Activated naive CD4-positive, alpha-beta T cell treated with anti-CD3 and anti-CD28 coated beads, Interleukin-2, amount 50 U/mL, for 16 hours (primary cell): ENCODE measurements around the gene PITX3.

Experiments
- DNase-seq: peaks from one replicate; pipeline ENCODE4 v3.0.0-alpha.2; 2020

PITX3 gene

GRCh38 chr10:102241444-102242117 is at the start of gene PITX3:
Gene PITX3 (minus strand): TSS chr10:102241512. CDS start chr10:102232080, 9,432 bp downstream.
- DNase-seq: peak; percentile 91

GRCh38 chr10:102289840-102290239 is 48.5 kb upstream of the PITX3 start:
- no peak for DNase-seq

GRCh38 chr10:102289356-102289755 is 48.0 kb upstream of the PITX3 start:
- DNase-seq: no peak

- DNase-seq: no peak
Observed at GRCh38 chr10:102287991-102288390, 46.7 kb upstream of the PITX3 start.

DNA sequence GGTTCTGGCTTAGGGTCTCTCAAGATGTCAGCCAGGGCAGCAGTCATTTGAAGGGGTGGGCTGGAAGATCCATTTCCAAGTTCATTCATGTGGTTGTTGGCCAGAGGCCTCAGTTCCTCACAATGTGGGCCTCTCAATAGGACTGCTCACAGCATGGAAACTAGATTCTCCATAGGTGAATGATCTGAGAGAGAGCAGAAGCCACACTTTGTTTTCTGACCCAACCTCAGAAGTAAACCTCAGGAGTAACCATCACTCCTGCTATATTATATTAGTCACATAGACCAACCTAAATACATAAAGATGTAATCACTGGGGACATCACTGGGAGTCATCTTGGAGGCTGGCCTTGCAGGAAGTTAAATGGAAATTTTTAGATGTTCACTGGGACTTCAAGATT is 46.2 kb upstream of the PITX3 start:
- no peak for DNase-seq

DNA sequence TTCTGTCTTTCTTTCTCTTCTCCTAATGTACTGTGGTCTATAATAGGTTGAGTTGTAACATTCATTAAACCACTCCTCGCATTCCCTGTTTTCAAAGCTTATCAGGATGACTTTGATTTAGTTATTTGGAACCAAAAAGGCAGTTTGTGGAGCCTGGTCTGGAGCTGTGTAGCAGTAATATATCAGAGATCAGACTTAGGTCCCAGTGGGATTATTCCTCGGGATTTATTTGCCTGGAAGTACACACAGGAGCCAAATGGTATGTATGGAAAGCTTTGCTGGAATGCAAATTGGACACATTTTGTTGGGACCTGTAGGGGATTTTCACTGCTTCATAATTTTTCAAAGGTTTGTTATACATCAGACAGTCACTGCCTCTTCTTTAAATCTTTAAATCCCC is 44.9 kb upstream of the PITX3 start:
- no peak for DNase-seq

DNA sequence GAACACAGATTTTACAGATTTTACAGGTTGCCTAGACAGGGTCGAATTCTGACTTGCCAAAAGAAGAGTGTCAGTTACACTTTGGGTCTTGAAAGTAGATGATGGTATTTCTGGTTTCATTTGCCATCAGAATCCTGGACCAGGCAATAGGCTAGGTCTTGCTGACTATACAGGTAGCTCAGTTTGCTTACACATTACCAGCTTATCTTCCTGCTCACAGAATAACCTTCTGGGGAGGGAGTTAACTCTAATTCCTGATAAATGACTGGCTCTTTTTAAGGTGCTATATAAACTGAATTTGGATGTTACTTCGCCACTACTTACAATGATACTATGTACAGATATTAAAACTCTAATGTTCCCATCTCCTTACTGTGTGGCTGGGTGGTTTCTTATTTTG is 43.8 kb upstream of the PITX3 start:
- no peak for DNase-seq

- DNase-seq: no peak
Observed at GRCh38 chr10:102284531-102284930, 43.2 kb upstream of the PITX3 start.

DNA sequence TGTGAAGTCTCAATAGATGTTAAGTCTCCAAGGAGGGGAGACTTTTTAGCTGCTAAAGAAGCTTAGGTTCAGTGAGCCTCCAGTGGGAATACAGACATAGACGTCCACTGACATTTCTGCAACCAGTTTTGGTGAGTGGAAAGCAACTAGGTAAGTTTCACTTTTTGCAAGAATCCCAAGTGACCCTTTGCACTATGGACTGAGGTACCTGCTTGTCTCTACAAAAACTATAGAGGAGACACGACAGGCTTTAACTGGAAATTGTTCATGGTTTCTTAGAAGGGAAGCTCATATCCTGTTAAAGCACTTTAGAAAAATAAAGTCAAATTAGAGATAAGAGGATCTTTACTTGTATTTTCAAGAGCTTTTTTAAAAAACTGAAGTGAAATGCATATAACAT is 42.6 kb upstream of the PITX3 start:
- no peak for DNase-seq

DNA sequence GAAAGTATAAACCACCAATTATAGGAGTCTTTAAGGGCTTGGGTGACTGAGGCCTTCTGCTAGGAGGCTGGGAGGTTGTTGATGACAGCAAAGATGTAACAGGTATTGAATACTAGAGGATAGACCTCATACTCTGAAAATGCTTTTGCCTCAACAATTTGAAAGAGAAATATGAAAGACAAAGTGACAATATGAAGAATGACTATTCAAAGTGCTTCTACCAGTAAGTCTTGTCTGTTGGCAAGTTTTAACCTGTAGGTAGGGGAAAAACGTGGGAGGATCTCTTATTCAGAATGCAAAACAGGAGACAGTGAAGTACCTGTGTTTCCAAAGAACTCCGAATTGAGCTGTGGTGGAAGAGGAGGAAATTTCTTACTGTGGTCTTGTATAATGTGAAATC is 42.2 kb upstream of the PITX3 start:
- no peak for DNase-seq

- no peak for DNase-seq
Observed at GRCh38 chr10:102281102-102281487, 39.8 kb upstream of the PITX3 start.

GRCh38 chr10:102280397-102281101 is 39.2 kb upstream of the PITX3 start:
- no peak for DNase-seq

DNA sequence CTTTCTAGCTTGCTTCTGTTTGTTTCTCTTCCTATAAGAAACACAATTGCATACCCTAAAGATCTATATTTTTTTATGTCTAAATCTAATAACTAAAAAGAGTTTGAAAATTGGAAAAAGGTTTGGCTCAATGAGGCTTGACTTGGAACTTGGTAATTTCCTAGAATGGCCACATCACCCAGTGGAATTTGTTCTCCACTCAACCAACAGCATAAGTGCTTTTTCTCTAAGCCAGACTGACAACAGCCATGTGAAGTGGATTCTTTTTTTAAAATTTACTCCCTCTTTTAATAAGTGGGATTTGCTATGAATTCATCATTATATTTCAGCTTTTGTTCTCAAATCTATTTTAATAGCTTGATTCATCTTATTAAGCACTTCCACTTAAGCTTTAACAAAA is 37.8 kb upstream of the PITX3 start:
- DNase-seq: no peak

- DNase-seq: no peak
Observed at GRCh38 chr10:102275343-102275742, 34.0 kb upstream of the PITX3 start.

DNA sequence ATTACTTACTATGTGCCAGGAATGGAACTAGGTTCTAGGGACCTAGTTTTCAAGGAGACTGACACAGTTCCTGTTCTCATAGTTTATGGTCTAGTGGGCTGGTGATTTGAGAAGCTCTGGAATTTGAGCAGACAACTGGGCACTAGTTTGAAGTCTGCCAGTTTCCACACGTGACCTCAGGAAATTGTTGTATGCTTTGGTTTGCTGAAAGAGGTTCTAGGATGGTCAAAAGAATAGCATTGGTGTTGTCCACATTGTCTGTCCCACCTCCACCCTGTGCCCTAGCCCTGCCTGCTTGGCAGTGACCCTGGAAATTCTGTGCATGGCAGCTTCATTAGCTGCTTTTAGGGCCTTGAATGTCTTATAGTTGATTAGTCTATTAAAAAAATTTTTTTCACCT is 32.8 kb upstream of the PITX3 start:
- DNase-seq: no peak

- no peak for DNase-seq
Observed at GRCh38 chr10:102269017-102269416, 27.7 kb upstream of the PITX3 start.

DNA sequence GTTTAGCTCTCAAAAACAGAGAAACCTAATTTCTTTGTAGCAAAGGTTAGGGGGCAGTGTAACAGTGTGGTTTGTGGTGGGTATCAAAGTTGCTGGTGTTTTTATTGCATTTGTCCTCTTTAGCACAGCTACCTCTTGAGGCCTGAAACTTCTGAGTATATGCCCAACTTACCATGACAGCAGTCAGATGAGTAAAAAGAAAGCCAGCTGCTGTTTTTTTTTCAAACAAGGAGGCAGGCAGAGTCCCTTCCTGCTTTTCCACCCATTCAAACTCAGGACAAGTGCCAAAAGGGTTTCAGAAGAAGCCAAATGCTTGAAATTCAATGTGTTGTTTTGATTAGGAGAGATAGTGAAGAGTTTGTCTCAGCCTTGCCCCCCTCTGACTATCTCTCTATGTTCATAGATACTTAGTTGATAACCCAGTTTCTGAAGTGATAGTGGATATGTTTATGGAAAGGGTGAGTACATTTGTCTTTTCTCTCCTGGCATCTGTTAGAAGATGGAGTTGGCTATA is 27.1 kb upstream of the PITX3 start:
- DNase-seq: no peak

- DNase-seq: no peak
Observed at GRCh38 chr10:102267748-102268147, 26.4 kb upstream of the PITX3 start.

- DNase-seq: no peak
Observed at GRCh38 chr10:102266670-102267069, 25.4 kb upstream of the PITX3 start.

- DNase-seq: no peak
Observed at GRCh38 chr10:102264371-102264770, 23.1 kb upstream of the PITX3 start.

GRCh38 chr10:102262744-102263370 is 21.5 kb upstream of the PITX3 start:
- DNase-seq: no peak

DNA sequence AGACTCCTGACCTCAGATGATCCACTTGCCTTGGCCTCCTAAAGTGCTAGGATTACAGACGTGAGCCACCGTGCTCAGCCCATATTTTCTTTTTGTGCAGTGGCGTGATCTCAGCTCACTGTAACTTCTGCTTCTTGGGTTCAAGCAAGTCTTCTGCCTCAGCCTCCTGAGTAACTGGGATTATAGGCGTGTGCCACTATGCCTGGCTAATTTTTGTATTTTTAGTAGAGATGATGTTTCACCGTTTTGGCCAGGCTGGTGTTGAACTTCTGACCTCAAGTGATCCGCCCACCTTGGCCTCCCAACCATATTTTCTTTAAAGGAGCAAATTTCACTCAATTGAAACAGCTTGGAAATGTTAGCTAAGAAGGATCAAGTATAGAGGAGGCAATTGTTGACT is 20.5 kb upstream of the PITX3 start:
- DNase-seq: no peak

GRCh38 chr10:102261196-102261595 is 19.9 kb upstream of the PITX3 start:
- DNase-seq: no peak

DNA sequence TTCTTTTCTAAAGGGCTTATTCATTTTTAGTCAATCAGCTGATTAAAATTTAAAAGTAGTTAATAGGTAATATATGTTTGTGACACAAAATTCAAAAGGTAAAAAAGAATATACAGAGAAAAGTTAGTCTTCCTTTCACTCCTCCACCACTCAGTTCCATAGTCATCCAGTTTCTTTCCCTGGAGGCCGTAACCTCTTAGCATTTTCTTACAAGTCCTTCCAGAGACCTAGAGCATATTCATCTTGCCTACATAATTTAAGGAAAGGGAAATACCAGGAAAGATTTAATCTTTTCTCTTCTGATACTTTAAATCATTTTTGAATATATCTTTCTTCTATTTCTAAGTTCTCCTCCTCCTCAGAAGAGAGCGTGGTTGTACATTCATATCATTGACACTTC is 14.1 kb upstream of the PITX3 start:
- DNase-seq: no peak
